ENCODE results near the gene MTMR2.

MTMR2 gene

GRCh38 chr11:95805869-95806268, 118.0 kb downstream of the MTMR2 start:
- DNase-seq (ENCODE audit: extremely low spot score): no peak
- CTCF ChIA-PET: no interaction called here
- POLR2A ChIA-PET: no interaction called here
- TF ChIP-seq SUZ12 (IDR thresholded peaks at IDR 0.05) (no peak), ARNT (IDR thresholded peaks at IDR 0.05) (no peak)

DNA sequence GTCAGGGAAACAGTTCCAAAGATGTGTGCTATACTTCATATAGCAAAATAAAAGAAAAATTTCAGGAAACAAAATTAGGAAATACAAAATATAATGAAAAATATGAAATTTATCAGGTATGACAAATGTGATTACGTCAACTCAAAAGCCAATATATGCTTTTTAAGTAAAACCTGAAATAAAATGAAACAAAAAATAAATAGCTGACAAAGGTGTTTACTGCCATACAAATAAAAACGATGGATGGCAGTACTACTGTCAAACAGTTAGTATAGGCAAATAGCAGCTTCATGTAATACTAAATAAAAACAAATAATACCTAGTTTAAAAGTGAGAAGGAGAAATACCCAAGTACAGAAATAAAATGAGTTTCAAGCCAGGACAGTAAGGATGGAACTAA, 119.9 kb downstream of the MTMR2 start:
- TF ChIP-seq NFRKB (IDR thresholded peaks at IDR 0.05) (no peak), SP1 (IDR thresholded peaks at IDR 0.05) (no peak), LEF1 (IDR thresholded peaks at IDR 0.05; ENCODE audit: borderline replicate concordance) (no peak), L3MBTL2 (conservative IDR thresholded peaks at IDR 0.05) (no peak), ELF4 (IDR thresholded peaks at IDR 0.05) (no peak), CTBP1 (IDR thresholded peaks at IDR 0.05; ENCODE audit: borderline replicate concordance) (no peak), PKNOX1 (IDR thresholded peaks at IDR 0.05) (no peak), HDGF (IDR thresholded peaks at IDR 0.05; ENCODE audit: borderline replicate concordance) (no peak), SUZ12 (IDR thresholded peaks at IDR 0.05) (no peak), TARDBP (IDR thresholded peaks at IDR 0.05) (no peak)
- ChIA-PET CTCF (interaction anchor here (1.1 kb wide), 1 partner anchor 99 kb away, joined by 3 read pairs; no protein-coding TSS in a partner anchor), POLR2A (no interaction called here)
- DNase-seq (ENCODE audit: extremely low spot score): no peak

DNA sequence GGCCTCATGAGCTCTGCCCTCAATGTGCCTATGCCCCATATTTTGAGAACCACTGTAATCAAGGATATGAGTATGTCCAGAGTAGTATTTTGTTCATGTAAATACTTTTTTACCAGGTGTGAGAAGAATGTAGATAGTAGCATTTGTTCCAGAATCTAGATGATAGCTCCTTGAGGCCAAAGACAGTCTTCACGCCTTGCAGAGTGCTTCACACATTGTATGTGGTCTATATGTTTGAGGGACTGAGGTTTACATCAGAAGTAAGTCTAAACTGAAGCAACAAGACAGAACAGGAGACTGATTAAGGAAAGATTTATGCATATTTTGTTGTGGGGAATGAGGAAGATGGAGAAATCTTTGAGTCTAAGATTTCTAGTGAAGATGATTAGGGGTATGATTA, 121.1 kb downstream of the MTMR2 start:
- ChIA-PET CTCF (no interaction called here), POLR2A (no interaction called here)
- DNase-seq (ENCODE audit: extremely low spot score): no peak
- TF ChIP-seq FOXK2 (IDR thresholded peaks at IDR 0.05) (no peak), FOXM1 (IDR thresholded peaks at IDR 0.05; ENCODE audit: borderline replicate concordance) (no peak), ELF4 (IDR thresholded peaks at IDR 0.05) (no peak), HDGF (IDR thresholded peaks at IDR 0.05; ENCODE audit: borderline replicate concordance) (no peak), TARDBP (IDR thresholded peaks at IDR 0.05) (no peak), CTBP1 (IDR thresholded peaks at IDR 0.05; ENCODE audit: borderline replicate concordance) (no peak), L3MBTL2 (conservative IDR thresholded peaks at IDR 0.05) (no peak), SUZ12 (IDR thresholded peaks at IDR 0.05) (no peak), ARNT (IDR thresholded peaks at IDR 0.05) (no peak), FOXA1 (IDR thresholded peaks at IDR 0.05) (no peak), BHLHE40 (IDR thresholded peaks at IDR 0.05; ENCODE audit: borderline replicate concordance) (no peak), PKNOX1 (IDR thresholded peaks at IDR 0.05) (no peak)

- TF ChIP-seq FOXM1 (IDR thresholded peaks at IDR 0.05; ENCODE audit: borderline replicate concordance) (no peak), HDGF (IDR thresholded peaks at IDR 0.05; ENCODE audit: borderline replicate concordance) (no peak), LEF1 (IDR thresholded peaks at IDR 0.05; ENCODE audit: borderline replicate concordance) (no peak), SUZ12 (IDR thresholded peaks at IDR 0.05) (no peak), PKNOX1 (IDR thresholded peaks at IDR 0.05) (no peak), ARNT (IDR thresholded peaks at IDR 0.05) (no peak), L3MBTL2 (conservative IDR thresholded peaks at IDR 0.05) (no peak)
- CTCF ChIA-PET: no interaction called here
- POLR2A ChIA-PET: interaction anchor here (1.3 kb wide), 1 partner anchor 10 kb away, joined by 11 read pairs; the partner anchor contains the start of genes CEP57 and FAM76B
- no peak for DNase-seq (ENCODE audit: extremely low spot score)
Observed at GRCh38 chr11:95800438-95800837, 123.5 kb downstream of the MTMR2 start.

DNA sequence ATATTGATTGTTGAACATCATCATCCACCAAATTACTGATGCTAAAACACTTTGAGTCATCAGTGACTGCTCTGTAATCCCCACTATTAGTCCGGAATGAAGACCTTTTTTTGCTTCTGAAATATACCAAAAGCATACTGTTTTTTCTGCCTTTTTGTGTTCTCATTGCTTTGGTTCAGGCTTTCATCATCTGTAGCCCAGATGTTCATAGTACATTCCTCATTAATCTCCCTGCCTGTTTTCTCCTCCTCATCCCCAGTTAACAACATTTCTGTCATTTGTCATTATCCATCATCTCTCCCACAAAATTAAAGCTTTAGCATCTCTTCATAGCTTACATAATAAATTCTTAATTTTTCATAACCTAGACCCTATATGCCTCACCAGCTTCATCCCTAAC, 124.4 kb downstream of the MTMR2 start:
- no peak for DNase-seq (ENCODE audit: extremely low spot score)
- no peak for TF ChIP-seq L3MBTL2 (conservative IDR thresholded peaks at IDR 0.05)
- CTCF ChIA-PET: no interaction called here
- POLR2A ChIA-PET: interaction anchor here (1.3 kb wide), 1 partner anchor 9 kb away, joined by 11 read pairs; the partner anchor contains the start of genes CEP57 and FAM76B

DNA sequence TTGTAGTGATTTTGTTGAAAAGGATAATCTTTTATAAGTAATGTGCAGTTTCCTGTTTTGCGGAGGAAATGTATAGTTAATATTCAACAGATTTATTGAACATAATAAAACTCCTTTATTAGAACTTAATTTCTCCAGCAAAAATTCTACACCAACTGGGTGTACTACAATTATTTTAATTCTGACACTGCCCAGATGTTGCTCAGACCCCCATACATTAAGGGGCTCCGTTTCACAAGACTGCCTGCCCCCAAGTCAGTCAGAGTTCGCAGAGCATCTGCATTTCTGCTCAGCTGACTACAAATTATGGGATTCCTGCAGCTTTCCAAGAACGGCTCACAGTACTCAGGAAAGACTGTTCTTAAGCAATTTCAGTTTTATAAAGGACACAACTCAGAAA, 127.4 kb downstream of the MTMR2 start:
- ChIA-PET CTCF (no interaction called here), POLR2A (no interaction called here)
- no peak for DNase-seq (ENCODE audit: extremely low spot score)
- TF ChIP-seq ARNT (IDR thresholded peaks at IDR 0.05) (no peak), NFRKB (IDR thresholded peaks at IDR 0.05) (no peak), FOXK2 (IDR thresholded peaks at IDR 0.05) (no peak), SUZ12 (IDR thresholded peaks at IDR 0.05) (no peak), SP1 (IDR thresholded peaks at IDR 0.05) (no peak), ZNF384 (IDR thresholded peaks at IDR 0.05) (no peak), ELF4 (IDR thresholded peaks at IDR 0.05) (no peak), LEF1 (IDR thresholded peaks at IDR 0.05; ENCODE audit: borderline replicate concordance) (no peak)

DNA sequence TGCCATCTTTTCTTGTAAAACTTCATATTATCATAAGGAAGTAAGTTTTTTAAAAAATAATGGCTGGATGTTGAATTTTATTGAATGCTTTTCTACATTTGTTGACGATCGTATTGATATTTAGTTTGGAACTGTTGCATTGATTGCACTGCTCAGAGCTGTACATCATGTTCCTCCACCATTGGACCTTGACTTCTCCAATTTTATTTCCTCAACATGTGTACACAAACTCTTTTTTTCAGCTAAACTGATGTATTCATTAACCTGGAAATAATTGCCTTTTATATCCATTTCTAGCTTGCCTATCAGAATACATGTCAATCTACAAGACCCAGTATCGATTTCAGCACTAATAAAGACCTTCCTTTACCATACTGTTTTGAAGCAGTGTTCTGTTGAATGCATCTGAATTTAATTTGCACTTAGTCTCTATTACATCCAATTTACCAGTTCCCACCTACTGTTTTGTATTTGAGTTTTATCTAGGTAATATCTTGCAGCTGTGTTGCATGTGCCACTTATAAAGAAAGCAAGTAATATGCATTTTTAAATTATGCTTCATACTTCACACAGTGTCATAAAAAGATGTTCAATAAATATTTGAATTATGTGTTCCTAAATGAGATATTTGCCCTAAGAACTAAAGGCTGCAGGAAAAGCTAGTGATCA, 128.1 kb downstream of the MTMR2 start:
- CTCF ChIA-PET: no interaction called here
- DNase-seq (ENCODE audit: extremely low spot score): no peak
- POLR2A ChIA-PET: no interaction called here
- TF ChIP-seq PKNOX1 (IDR thresholded peaks at IDR 0.05): 0 out of 2 replicates have a peak, but pooled peaks have one; percentile 18
- no peak for TF ChIP-seq TARDBP (IDR thresholded peaks at IDR 0.05)
- TF ChIP-seq LEF1 (IDR thresholded peaks at IDR 0.05; ENCODE audit: borderline replicate concordance): no peak
